OCI-LY1 (cell line): Measurements from ENCODE around the gene TPSAB1.

Source experiments
- H2AFZ ChIP-seq: fragments of 200-600 bp; sonication (generic), shearing (Covaris generic); 2 replicates; pipeline ENCODE4 v1.6.0; 2014; ENCODE audit warnings: antibody characterized with exemption, mild to moderate bottlenecking, low read length
- H3F3A ChIP-seq: fragments of 200-600 bp; sonication (generic), shearing (Covaris generic); 2 replicates; pipeline ENCODE4 v1.6.0; 2014; ENCODE audit warnings: mild to moderate bottlenecking, antibody characterized with exemption, low read length, moderate library complexity; ENCODE audit not compliant: insufficient read depth
- H3K27ac ChIP-seq: fragments of 200-600 bp; sonication (generic); 2 replicates; pipeline ENCODE4 v1.5.1; 2014; ENCODE audit warnings: low read length, mixed run types, mild to moderate bottlenecking, low read depth; ENCODE audit not compliant: poor library complexity, severe bottlenecking
- H3K27me3 ChIP-seq: fragments of 200-600 bp; sonication (generic); 2 replicates; pipeline ENCODE4 v1.6.0; 2014; ENCODE audit warnings: antibody characterized with exemption, mild to moderate bottlenecking, low read length, moderate library complexity; ENCODE audit not compliant: insufficient read depth
- H3K36me3 ChIP-seq: fragments of 200-600 bp; sonication (generic); 2 replicates; pipeline ENCODE4 v1.6.1; 2014; ENCODE audit warnings: mild to moderate bottlenecking, antibody characterized with exemption, low read length, moderate library complexity, mixed read lengths; ENCODE audit not compliant: insufficient read depth
- H3K4me1 ChIP-seq: fragments of 200-600 bp; sonication (generic); 2 replicates; pipeline ENCODE4 v1.5.1; 2014; ENCODE audit warnings: mild to moderate bottlenecking, low read length, moderate library complexity; ENCODE audit not compliant: insufficient read depth, severe bottlenecking
- H3K4me2 ChIP-seq: fragments of 200-600 bp; sonication (generic), shearing (Covaris generic); 2 replicates; pipeline ENCODE4 v1.6.1; 2014; ENCODE audit warnings: low read length
- H3K4me3 ChIP-seq: fragments of 200-600 bp; sonication (generic); 2 replicates; pipeline ENCODE4 v1.5.1; 2014; ENCODE audit warnings: low read length, low read depth, mild to moderate bottlenecking, mixed read lengths; ENCODE audit not compliant: poor library complexity, severe bottlenecking
- H3K79me2 ChIP-seq: fragments of 200-600 bp; shearing (Covaris generic); 2 replicates; pipeline ENCODE4 v1.6.1; 2016; ENCODE audit warnings: mixed run types, low read length, mixed read lengths; ENCODE audit not compliant: insufficient read depth
- H3K9ac ChIP-seq: fragments of 200-600 bp; sonication (generic), shearing (Covaris generic); 2 replicates; pipeline ENCODE4 v1.6.1; 2014; ENCODE audit warnings: mild to moderate bottlenecking, low read length, mixed read lengths
- H3K9me2 ChIP-seq: fragments of 200-600 bp; sonication (generic), shearing (Covaris generic); 2 replicates; pipeline ENCODE4 v1.6.1; 2014; ENCODE audit warnings: low read depth, mild to moderate bottlenecking, low read length, mixed read lengths
- H3K9me3 ChIP-seq: fragments of 200-600 bp; shearing (Covaris generic); 2 replicates; pipeline ENCODE4 v1.6.1; 2014; ENCODE audit warnings: low read length, mixed read lengths
- H4K20me1 ChIP-seq: fragments of 200-600 bp; sonication (generic), shearing (Covaris generic); 2 replicates; pipeline ENCODE4 v1.6.0; 2016; ENCODE audit warnings: mild to moderate bottlenecking, low read length; ENCODE audit not compliant: insufficient read depth
- CTCF ChIP-seq: fragments of 200-600 bp; sonication (generic), shearing (Covaris generic); IDR thresholded peaks from 2 replicates; pipeline ENCODE4 v1.5.1; 2017; ENCODE audit warnings: mild to moderate bottlenecking, antibody characterized with exemption, low read length, moderate library complexity, mixed read lengths
- EZH2 ChIP-seq: fragments of 200-600 bp; sonication (generic), shearing (Covaris generic); IDR thresholded peaks from 2 replicates; pipeline ENCODE4 v1.8.0; 2017; ENCODE audit warnings: borderline replicate concordance, mixed run types, mild to moderate bottlenecking, antibody characterized with exemption, low read length, moderate library complexity, mixed read lengths

TPSAB1 gene

DNA sequence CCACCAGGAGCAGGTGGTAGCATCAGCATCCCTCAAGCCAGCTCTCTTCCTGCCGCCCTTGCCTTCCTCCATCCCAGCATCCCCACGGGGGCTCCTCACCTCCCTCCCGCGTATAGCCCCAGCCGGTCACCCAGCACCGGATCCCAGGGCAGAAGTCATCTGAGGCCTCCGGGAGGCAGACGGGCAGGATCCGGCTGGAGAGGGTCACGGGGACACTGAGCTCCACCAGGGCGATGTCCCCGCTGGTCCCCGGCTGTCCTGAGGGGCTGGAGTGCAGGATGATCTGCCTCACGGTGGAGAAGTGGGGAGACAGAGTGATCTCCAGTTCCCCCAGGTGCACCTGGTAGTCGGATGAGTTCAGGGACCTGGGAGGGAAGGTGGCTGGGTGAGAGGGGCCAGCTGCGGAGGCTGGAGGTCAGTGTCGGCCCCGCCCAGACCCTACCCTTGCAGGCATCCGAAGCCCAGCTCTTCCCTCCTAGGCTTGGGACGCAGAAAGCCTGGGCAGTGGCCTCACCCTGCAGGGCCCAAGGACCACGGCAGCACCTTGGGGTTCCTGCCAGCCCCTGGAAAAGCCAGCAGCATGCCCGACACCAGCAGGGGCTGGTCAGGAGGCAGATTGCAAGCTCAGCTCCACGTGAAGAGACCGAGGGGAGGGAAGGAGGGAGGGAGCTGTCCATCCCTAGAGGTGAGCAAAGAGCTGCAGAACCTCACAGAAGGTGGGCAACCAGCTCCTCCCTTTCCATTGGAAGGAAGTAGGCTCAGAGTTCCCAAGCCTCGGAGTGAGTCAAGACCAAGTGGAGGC lies 17.8 kb upstream of the TPSAB1 start:
- Histone ChIP-seq H3K79me2 (no peaks in the 10 kb centered on the region), H3K27me3 (0 out of 2 replicates have a peak, but pooled peaks cover 3% of the 10 kb centered on the region), H4K20me1 (no peaks in the 10 kb centered on the region), H3K9ac (no peak overlapping the region), H3K9me3 (no peaks in the 10 kb centered on the region), H3K27ac (no peak overlapping the region), H3K4me3 (no peak overlapping the region), H3K9me2 (no peaks in the 10 kb centered on the region), H3F3A (no peaks in the 10 kb centered on the region), H3K4me2 (no peak overlapping the region), H3K36me3 (no peaks in the 10 kb centered on the region), H2AFZ (no peak overlapping the region), H3K4me1 (no peaks in the 10 kb centered on the region)
- no peak for TF ChIP-seq CTCF
- TF ChIP-seq EZH2: no peak

GRCh38 chr16:1223355-1224214 lies 16.9 kb upstream of the TPSAB1 start:
- H3F3A ChIP-seq: no peaks in the 10 kb centered on the region
- H3K9me2 ChIP-seq: no peaks in the 10 kb centered on the region
- no peaks in the 10 kb centered on the region for H3K79me2 ChIP-seq
- H3K4me3 ChIP-seq: no peak overlapping the region
- no peak overlapping the region for H3K27ac ChIP-seq
- H3K4me2 ChIP-seq: no peak overlapping the region
- no peak overlapping the region for H3K9ac ChIP-seq
- no peak overlapping the region for H2AFZ ChIP-seq
- H3K27me3 ChIP-seq: 0 out of 2 replicates have a peak, but pooled peaks cover 3% of the 10 kb centered on the region
- no peaks in the 10 kb centered on the region for H3K36me3 ChIP-seq
- no peaks in the 10 kb centered on the region for H3K4me1 ChIP-seq
- H4K20me1 ChIP-seq: no peaks in the 10 kb centered on the region
- H3K9me3 ChIP-seq: no peaks in the 10 kb centered on the region
- TF ChIP-seq CTCF (no peak), EZH2 (no peak)

GRCh38 chr16:1224558-1224957 lies 15.9 kb upstream of the TPSAB1 start:
- Histone ChIP-seq H3F3A (no peaks in the 10 kb centered on the region), H3K79me2 (no peaks in the 10 kb centered on the region), H3K36me3 (no peaks in the 10 kb centered on the region), H3K9me2 (no peaks in the 10 kb centered on the region), H3K4me2 (no peak overlapping the region), H3K4me3 (no peak overlapping the region), H4K20me1 (no peaks in the 10 kb centered on the region), H2AFZ (no peak overlapping the region), H3K9ac (no peak overlapping the region), H3K9me3 (no peaks in the 10 kb centered on the region), H3K27ac (no peak overlapping the region), H3K27me3 (0 out of 2 replicates have a peak, but pooled peaks cover 3% of the 10 kb centered on the region), H3K4me1 (no peaks in the 10 kb centered on the region)
- TF ChIP-seq CTCF (no peak), EZH2 (no peak)
